HG03378 (cell line): Measurements from ENCODE around the gene RNF220.

Experiments used
- ATAC-seq: cut with Tn5 transposase; IDR thresholded peaks from one replicate; pipeline ENCODE4 v1.9.1; 2021; ENCODE audit warnings: mild to moderate bottlenecking, moderate library complexity; ENCODE audit not compliant: unreplicated experiment

RNF220 gene

DNA sequence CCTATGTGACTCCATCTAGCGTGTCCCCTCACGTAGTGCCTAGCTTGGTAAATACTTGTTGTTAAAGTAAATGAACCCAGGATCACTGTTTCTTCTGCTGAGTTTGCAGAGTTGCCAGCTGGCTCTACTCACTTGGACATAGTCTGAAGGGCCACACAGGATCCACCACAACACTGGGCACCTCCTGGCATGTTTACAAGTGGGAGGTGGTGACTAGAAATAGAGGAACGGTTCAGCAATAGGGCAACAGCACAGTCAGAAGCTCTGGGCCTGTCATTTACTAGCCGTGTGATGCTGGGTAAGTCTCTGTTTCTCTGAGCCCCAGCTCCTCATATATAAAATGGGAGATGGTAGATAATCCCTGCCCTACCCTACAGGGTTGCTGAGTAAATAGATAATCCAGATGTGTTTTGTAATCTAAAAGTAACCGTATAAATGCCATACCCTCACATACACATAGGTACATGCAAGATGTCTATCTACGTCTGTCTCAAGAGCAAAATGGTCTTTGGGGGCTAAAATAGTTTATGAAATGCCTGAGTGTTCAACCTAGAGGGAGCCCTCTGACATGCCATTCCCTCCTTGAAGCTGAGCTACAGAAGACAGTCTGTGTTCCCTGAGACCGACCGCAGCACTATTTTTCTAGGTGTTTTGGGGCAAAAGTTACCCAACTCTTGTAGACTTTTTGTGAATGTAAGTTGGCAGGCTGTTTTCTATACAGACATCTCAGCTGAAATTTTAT, 20.5 kb downstream of the RNF220 start:
- ATAC-seq, result no peak

DNA sequence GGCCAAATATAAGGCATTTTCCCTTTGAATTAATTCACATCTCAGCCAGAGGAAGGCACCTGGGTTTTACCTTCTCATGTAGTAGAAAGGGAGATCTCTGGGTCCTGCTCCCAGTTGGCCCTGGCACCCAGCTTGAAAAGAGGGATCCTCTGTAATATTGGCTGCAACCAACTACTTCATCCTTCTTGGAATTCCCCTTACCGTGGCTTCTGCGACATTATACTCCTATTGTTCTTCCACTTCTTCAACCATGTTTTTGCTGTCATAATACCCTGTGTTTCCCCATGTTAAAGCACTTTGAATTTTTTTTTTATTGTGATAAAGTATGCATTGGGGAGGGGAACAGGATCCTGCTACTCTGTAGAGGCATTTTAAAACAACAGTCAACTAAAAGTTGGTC, 26.8 kb downstream of the RNF220 start:
- ATAC-seq, result no peak

DNA sequence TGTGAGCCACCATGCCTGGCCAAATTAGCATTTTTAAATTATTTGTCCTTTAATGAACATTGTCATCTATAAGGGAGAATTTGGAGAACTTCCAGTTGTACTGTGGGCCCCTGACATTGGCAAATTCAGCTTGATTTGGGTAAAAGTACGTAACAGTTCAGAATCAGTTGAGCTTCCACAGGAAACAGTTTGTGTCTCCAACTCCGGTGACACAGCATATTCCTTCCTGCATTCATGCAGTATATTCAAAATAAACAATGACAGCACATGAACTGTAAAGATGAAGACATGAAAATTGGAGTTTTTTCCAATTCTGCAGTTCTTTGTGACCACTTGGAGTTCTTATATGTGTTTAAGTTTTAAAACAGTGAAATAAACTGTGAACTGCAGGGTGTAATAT, 28.2 kb downstream of the RNF220 start:
- no peak for ATAC-seq

DNA sequence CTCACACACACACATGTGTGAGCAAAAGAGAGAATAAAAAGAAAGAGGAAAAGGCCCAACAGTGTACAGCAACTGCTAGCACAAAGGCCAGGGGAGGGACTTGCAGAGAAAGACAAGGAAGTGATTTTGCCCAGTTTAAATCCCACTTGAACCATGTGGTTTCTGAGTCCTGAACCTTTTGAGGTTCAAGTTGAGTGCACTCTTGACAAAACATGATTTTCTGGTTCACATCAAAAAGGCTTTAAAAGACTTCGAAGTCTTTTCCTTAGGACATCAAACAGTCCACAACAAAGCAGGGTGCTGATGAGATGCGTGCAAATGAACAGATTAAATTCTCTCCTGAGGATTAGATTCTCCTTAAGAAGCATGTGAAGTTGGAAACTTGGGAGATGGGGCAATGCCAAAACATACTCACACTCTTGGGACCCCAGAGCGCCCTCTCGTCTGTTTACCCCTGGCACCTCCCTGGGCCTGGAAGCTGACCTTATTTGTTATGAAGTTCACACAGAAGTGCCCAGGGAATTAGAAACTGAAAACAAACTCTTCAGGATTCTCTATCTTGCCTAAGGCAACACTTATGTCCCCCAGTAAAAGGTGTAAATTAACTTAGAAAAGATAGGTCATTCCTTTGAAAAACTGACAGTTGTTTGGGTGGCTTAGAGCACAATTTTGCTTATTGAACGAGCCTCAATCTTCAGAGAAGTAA, 31.5 kb downstream of the RNF220 start:
- no peak for ATAC-seq

DNA sequence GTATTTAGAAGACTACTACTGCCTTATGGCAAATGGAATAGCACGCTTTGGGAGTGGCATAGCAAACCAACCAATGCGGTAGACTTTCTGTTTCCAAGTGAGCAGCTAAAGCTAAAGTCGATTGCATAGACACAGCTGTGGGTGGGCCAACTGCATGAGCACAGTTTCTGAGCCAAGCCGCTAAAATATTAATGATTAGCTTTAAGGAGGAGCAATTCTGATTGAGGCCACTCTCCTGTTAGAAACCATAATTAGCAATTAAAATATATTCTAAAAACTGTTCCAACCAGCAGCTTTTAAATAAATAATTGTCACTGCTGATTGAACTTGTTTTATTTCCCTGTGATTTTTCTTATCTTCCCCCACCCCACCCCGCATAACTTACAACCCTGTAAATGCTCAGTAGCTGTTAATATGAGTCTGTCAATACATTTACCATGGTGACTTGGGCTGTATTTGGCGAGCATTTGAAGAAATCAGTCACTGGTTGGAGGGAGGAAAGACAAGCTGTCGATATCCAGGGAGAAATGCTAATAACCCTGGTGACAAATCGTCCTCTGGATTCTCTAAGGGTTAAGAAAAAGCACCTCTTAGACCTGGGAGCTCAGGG, 32.2 kb downstream of the RNF220 start:
- no peak for ATAC-seq

DNA sequence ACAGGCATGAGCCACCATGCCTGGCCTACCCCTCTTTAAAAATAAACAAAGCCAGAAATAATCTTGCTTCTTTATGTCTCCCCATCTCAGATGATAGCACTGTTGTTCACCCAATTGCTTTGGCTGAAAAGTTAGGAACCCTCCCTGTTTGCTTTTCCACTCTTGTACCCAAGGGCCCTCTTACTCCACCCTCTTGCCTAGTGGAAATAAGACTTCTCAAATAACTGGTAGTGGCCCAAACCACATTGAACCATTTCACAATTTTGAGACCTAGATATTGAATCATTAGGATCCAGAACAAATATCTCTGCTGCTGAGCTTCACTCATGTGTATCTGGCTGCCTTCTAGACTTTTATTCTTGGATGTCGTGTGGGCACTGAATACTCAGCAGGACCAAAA, 37.7 kb downstream of the RNF220 start:
- ATAC-seq, result no peak

DNA sequence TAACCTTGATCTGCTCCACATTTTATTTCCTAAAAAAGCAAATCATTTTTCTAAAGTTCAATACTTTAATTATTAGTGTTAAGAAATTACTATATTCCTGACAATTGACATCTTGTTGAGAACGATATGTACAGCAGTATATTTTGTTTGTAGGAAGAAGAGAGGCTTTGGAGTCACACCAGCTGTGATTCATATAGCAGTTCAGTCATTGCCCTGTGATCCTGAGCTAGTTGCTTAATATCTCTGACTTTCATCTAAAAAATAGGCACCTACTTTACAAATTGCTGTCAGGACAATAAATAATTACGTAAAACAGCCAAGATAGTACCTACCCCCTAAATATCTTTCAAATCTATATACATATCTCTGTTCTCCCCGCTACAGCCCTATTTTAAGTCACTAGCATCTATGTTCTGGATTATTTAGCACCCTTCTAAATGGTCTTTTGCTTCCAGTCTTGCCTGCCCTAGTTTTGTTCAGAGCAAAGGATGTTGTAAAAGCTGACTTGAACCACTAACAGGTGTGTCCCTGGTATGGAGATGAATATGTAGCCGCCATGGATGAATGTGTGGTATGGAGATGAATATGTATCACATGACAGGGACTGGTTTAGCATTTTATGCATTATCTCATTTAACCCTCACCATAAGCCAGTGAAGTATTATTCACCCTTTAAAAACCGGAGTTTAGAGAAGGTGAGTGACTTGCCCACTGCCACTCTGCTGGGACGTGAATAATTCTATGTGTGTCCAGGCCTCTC, 42.2 kb downstream of the RNF220 start:
- ATAC-seq, result no peak

DNA sequence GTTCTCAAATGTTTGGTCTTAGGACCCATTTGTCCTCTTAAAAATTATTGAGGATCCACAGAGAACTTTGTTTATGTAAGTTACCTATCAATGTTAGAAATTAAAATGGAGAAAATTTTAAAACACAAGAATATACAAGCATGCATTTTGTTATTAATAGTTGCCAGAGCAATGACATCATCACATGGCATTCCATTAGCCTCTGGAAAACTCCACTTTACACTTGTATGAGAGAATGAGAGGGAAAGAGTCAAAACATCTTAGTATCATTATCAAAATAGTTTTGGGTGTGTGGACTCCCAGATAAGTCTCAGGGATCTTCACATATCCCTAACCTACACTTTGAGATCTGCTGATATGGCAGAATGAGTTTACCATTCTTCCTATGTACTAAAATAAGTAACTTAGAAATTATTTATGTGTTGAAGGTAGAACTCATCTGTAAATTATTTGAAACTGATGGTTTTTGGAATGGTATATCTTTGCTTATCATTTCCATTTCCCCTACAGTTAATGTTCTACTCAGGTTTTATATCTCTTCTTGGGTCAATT, 48.8 kb downstream of the RNF220 start:
- ATAC-seq, result no peak

DNA sequence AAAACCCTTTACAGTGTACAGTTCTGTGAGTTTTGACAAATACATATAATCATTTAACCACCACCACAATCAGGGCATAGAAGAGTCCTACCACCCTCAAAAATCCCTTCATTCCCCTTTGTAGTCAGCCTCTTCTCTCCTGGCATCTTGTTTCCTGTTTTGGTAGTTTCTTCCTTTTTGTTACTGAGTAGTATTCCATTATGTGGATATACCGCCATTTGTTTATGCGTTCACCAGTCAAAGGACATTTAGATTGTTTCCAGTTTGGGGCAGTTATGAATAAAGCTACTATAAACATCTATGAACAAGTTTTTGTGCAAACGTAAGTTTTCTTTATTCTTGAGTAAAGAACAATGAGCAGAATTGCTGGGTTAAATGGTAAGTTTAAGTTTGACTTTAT, 49.6 kb downstream of the RNF220 start:
- ATAC-seq, result no peak

DNA sequence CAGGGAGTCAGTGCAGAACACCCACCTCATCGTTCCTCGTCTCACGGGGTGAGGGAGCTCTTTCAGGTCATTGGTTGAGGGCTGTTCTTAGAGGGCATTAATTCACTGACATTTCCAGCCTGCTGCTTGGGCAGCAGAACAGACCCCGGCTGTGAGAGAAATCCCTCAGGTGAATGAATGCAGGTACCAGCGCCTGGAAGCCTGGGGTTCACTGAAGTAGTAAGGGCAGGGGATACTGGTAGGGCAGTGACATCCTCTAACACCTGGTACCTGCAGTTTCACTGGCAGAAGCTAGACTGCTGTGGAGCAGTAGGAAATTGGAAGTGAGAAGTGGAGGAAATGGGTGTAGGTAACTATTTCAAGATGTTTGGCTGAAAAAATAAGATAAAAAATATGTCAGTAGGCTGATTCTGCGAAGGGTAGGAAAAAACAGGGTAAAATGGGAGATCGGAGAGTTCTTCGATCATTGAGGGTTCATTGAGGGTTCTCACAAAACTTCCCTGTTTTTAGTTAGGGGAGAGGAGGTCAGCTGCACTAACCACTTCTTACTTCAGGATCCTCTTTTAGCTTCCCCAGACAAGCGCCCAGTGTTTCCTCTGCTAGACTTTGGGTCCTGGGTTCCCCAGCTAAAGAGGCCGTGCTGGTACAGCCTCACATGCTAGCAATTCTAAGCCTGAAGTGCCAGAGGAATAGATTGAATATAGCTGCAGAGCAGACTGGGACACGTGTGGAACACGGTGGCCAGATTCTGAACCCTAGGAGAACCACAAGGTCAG, 55.2 kb downstream of the RNF220 start:
- no peak for ATAC-seq

DNA sequence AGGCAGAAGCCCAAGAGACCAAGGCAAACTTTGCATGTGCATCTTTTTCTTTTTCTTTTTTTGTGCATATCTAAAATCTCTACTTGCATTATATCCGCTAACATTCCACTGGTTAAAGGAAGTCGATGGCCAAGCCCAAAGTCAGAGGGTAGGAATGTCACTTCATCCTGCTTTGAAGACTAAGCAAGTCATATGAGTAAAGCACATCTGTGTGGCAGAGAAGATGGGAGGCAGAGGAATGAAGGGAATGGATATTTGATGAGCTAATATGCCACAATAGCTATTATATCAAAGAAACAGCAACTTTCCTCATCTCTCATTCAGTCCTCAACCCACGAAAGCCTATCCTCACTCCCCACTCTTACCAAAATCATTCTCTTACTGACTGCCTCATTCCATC, 59.3 kb downstream of the RNF220 start:
- no peak for ATAC-seq

DNA sequence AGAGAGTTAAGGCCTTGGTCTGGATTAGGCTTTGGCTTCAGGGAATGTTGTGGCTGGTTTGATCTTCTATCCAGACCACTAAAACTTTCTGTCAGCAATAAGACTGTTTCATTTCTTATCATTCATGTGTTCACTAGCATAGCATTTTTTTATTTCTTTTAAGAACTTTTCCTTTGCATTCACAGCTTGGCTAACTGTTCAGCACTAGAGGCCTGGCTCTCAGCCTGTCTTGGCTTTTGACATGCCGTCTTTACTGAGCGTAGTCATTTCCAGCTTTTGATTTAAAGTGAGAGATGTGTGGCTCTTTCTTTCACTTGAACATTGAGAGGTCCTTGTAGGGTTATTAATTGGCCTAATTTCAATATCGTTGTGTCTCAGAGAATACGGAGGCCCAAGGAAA, 62.5 kb downstream of the RNF220 start:
- ATAC-seq, result no peak

DNA sequence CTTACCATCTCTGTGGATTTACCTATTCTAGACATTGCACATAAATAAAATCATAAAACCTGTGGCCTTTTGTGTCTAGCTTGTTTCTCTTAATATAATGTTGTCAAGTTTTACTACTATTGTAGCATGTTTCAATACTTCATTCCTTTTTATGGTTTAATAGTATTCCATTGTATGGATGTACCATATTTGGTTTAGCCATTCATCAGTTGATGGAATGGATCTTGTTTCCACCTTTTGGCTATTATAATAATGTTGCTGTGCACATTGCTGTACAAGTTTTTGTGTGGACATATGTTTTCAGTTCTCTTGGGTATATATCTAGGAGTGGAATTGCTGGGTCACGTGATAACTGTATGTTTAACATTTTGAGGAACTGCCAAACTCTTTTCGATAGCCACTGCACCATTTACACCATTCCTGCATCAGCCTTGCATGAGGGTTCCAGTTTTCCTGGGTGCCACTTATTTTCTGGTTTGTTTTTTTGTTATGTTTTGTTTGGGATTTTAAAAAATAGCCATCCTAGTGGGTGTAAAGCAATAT, 66.9 kb downstream of the RNF220 start:
- no peak for ATAC-seq

DNA sequence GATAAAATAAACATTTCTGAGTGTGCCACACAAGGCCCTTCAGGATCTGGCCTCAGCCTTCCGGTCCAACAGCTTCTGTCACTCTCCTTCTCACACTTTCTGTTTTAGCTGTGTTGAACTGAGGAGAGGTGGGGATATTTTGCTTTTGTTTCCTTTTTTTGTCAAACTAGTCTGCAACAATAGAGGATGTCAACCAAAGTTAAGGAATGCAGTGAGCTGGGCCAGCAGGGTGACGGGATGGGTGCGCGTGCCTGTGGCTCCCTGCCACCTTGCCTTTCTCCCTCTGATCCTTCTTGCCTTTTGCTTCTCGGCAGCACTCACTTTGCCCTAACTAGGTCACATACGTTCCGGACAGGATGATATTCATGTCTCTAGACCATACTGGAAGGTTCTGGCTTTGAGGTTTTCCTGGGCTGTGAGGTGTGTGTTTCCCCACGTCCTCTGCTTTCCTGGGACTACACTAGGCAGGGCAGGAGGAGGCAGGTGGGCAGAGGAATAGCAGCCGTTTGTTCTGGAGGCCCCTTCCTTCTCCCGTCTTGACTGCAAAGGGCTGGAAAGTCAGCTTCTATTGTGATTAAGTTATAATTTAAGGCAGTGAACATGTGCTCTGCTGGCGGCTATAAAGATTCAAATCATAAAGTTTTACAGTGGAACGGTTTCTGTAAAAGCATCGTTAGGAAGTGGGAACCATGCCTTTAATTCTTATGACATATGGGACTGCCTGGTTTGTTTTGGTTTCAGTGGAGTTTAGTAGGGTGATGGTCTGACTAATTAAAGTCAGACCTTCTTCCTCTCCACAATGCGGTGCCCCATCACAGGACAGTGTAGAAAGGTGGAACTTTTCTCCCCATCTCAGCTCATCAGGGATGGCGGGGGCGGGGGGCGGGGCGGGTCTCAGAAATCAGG, 67.8 kb downstream of the RNF220 start:
- ATAC-seq, result no peak

DNA sequence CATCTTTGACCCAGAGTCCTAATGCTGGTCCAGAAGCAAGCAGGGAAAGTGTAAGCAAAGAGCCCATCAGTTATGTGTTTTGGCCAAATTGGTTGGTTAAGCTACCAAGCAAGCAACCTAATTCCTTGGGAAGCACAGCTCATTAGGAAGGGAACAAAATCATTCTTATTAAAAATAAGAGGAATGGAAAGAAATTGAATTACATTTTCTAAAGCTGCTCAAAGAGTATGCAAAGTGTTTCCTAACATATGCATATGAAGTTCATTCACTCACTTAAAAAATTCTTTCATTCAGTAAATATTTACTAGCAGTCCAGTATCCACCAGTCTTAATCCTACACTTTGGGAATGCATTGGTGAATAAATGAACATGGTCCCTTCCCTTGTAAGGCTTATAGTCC, 71.8 kb downstream of the RNF220 start:
- no peak for ATAC-seq

DNA sequence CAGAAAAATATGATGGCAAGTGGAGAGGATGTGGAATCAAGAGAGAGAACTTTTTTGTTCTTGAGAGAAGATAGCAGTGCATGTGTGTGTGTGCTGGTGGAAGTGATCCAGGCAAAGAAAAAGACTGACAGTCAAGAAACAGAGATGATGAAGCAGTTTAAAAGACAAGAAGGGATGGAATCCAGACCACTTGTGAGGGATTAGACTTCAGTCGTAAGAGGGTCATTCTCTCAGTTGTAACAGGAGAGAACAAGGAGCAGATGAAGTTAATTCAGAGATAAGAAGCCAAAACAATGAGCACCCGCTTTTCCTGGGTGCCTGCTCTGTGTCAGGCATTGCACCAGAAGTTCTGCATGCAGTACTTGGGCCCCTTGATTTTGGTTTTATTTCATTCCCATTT, 76.6 kb downstream of the RNF220 start:
- no peak for ATAC-seq

DNA sequence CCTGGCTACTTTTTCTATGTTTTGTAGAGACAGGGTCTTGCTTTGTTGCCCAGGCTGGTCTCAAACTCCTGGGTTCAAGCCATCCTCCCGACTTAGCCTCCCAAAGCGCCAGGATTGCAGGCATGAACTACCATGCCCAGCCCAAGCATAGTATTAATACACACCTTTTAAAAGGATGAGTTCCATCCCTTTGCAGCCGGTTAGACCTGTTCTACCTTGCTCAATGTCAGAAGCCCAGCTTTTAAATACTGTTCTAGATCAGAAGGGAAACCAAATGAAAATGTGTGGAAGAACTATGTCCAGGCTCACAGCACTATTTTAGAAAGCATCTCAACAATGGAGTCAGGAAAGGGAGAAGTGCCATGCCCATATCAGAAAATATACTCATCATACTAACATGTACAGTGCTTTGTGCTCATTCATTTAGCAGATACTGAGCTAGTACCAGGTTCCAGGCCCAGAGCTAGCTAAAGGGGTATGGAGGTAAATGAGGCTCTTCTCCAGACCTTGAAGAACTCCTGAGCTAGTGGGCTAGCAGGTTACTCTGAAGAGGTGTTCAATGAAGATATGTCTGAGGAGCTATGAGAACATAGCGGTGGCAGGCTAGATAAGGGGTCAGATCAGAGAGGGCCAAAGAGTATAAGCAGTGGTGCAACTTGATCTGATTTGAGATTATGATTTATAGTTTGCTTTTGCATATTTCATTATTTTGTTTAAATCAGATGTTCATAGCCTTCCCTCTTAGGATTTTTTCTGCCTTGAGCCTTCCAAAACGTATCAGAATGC, 78.2 kb downstream of the RNF220 start:
- ATAC-seq, result no peak

DNA sequence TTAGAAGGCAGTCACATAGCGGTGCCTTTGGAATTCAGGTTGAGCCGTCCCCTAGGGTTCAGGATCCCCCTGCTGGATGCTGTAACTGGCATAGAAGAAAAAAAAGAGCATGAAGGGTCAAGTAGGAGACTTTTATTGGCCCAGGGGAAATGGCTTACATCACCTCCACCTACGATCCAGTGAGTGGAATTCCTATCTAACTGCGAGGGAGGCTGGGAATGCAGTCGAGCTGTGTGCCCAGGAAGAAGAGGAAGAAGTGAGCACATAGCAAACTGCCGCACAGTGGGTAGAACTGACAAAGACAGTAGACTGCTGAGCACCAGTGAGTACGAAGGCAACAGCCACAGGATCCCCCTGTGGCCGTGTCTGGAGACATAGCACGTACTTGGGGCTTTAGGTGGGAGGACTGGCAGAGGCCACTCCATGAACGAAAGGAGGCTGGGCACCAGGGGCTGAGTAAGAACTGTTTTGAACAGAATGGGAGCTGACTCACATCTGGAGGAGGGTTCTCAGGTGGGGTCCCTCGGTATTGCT, 79.2 kb downstream of the RNF220 start:
- no peak for ATAC-seq
